GM12878 (cell line): Measurements from ENCODE around the gene CRB1. TPM values are rescaled to one million over a fixed set of nuclear protein-coding genes. Genes with fewer than 3 reads are reported as not detected.

ENCODE experiments used
- ATAC-seq: fragments of 200-7000 bp; cut with Tn5 transposase; 3 replicates; pipeline ENCODE4 v1.9.1; 2020; ENCODE audit warnings: mild to moderate bottlenecking, moderate library complexity
- BruUV-seq: library from RNA; stranded (reverse); fragments of 400-500 nt; replicated peaks from 2 replicates; lab custom pipeline; 2021; lab: Mats Ljungman, UMichigan
- CTCF ChIA-PET: fragments of 300-600 bp; sonication (Branson Sonifier 250); formaldehyde crosslinking; extraction: SDS; loops from one replicate; lab custom pipeline; 2021; ENCODE audit warnings: inconsistent platforms; lab: Yijun Ruan, JAX
- POLR2A ChIA-PET: fragments of 350-600 bp; formaldehyde crosslinking; extraction: SDS; loops from one replicate; lab custom pipeline; 2021; ENCODE audit warnings: inconsistent platforms; lab: Charles Lee
- RAD21 ChIA-PET: fragments of 300-600 bp; sonication (Branson Sonifier 250); formaldehyde crosslinking; loops from one replicate; lab custom pipeline; 2023; ENCODE audit warnings: antibody characterized with exemption; ENCODE audit not compliant: unreplicated experiment; lab: Charles Lee
- SMC1A ChIA-PET: fragments of 300-600 bp; sonication (Branson Sonifier 250); formaldehyde crosslinking; loops from one replicate; lab custom pipeline; 2023; ENCODE audit not compliant: unreplicated experiment, uncharacterized antibody; lab: Charles Lee
- DNase-seq: peaks from one replicate; pipeline ENCODE4 v3.0.0-alpha.2; 2011; ENCODE audit warnings: low read depth, low spot score
- FAIRE-seq: peaks from 3 replicates; lab custom pipeline; 2011; peaks lifted over from hg19 to GRCh38; lab: Jason Lieb, UNC
- H2AFZ ChIP-seq: 2 replicates; pipeline ENCODE4 v1.6.0; 2011; ENCODE audit warnings: low read depth, low read length, control low read depth; ENCODE audit not compliant: control insufficient read depth
- H3K27ac ChIP-seq: 2 replicates; pipeline ENCODE4 v1.5.1; 2011; ENCODE audit warnings: control low read depth; ENCODE audit not compliant: control insufficient read depth, insufficient read depth
- H3K27me3 ChIP-seq, 2 experiments: replicated peaks in 1 of 2; 2 replicates each; pipeline versions ENCODE4 v1.6.0 to v1.6.1; 2011; ENCODE audit warnings: low read length in 1 of 2; ENCODE audit not compliant: control insufficient read depth in 2 of 2, insufficient read depth in 2 of 2
- H3K36me3 ChIP-seq, 2 experiments: 2 replicates each; pipeline ENCODE4 v1.5.1; 2011; ENCODE audit warnings: low read length in 1 of 2; ENCODE audit not compliant: control insufficient read depth in 2 of 2, insufficient read depth in 2 of 2
- H3K4me1 ChIP-seq: 2 replicates; pipeline ENCODE4 v1.6.1; 2011; ENCODE audit warnings: mild to moderate bottlenecking, low read length, moderate library complexity, mixed read lengths; ENCODE audit not compliant: control insufficient read depth, insufficient read depth
- H3K4me2 ChIP-seq: 2 replicates; pipeline ENCODE4 v1.6.0; 2011; ENCODE audit warnings: control low read depth; ENCODE audit not compliant: control insufficient read depth, insufficient read depth
- H3K4me3 ChIP-seq: fragments of 200-600 bp; sonication (generic); 2 replicates; pipeline ENCODE4 v1.5.1; 2016
- H3K79me2 ChIP-seq: 2 replicates; pipeline ENCODE4 v1.6.0; 2011; ENCODE audit warnings: low read length; ENCODE audit not compliant: control insufficient read depth, insufficient read depth
- H3K9ac ChIP-seq: 2 replicates; pipeline ENCODE4 v1.8.0; 2011; ENCODE audit warnings: low read length, control low read depth, mixed read lengths; ENCODE audit not compliant: control insufficient read depth, insufficient read depth
- H3K9me3 ChIP-seq: replicated peaks from 3 replicates; pipeline ENCODE4 v1.5.1; 2011; ENCODE audit warnings: mild to moderate bottlenecking, low read length; ENCODE audit not compliant: control insufficient read depth, insufficient read depth
- H4K20me1 ChIP-seq: 2 replicates; pipeline ENCODE4 v1.6.0; 2011; ENCODE audit not compliant: control insufficient read depth, insufficient read depth
- BCL11A ChIP-seq: IDR thresholded peaks from 2 replicates; pipeline ENCODE4 v1.6.1; 2011; ENCODE audit warnings: low read depth, low read length
- ESRRA ChIP-seq: IDR thresholded peaks from 2 replicates; pipeline ENCODE4 v1.6.1; 2012; ENCODE audit warnings: mild to moderate bottlenecking, low read length, improper control_type of control experiment
- FOXM1 ChIP-seq: IDR thresholded peaks from 2 replicates; pipeline ENCODE4 v1.6.1; 2012; ENCODE audit warnings: low read depth, mild to moderate bottlenecking, inconsistent platforms, low read length, moderate library complexity
- GABPA ChIP-seq: IDR thresholded peaks from 2 replicates; pipeline ENCODE4 v1.6.1; 2014; ENCODE audit warnings: antibody characterized with exemption, low read depth, mild to moderate bottlenecking, inconsistent platforms
- HDAC2 ChIP-seq: fragments of 200-600 bp; sonication (generic); IDR thresholded peaks from 2 replicates; pipeline ENCODE4 v1.6.1; 2017
- LARP7 ChIP-seq: fragments of 450-650 bp; IDR thresholded peaks from 2 replicates; pipeline ENCODE4 v1.6.1; 2017; ENCODE audit warnings: mild to moderate bottlenecking
- MEF2B ChIP-seq: fragments of 450-650 bp; IDR thresholded peaks from 2 replicates; pipeline ENCODE4 v1.6.1; 2018; ENCODE audit warnings: mild to moderate bottlenecking, moderate library complexity; ENCODE audit not compliant: partially characterized antibody, poor library complexity, severe bottlenecking
- NBN ChIP-seq: fragments of 450-650 bp; IDR thresholded peaks from 2 replicates; pipeline ENCODE4 v1.6.1; 2016
- NR2C2 ChIP-seq: IDR thresholded peaks from 2 replicates; pipeline ENCODE4 v1.6.1; 2011; ENCODE audit warnings: borderline replicate concordance, low read depth; ENCODE audit not compliant: control insufficient read depth, insufficient read length
- SIN3A ChIP-seq: IDR thresholded peaks from 2 replicates; pipeline ENCODE4 v1.6.1; 2012; ENCODE audit warnings: low read depth, low read length, improper control_type of control experiment
- SUZ12 ChIP-seq: fragments of 200-600 bp; sonication (generic); IDR thresholded peaks from one replicate; pipeline ENCODE4 v1.6.1; 2018; ENCODE audit warnings: antibody characterized with exemption, mild to moderate bottlenecking; ENCODE audit not compliant: unreplicated experiment
- TAF1 ChIP-seq: IDR thresholded peaks from 2 replicates; pipeline ENCODE4 v1.6.1; 2011; ENCODE audit warnings: mild to moderate bottlenecking, low read depth, low read length, borderline replicate concordance
- WGBS: methylation state at CpG from one replicate; pipeline ENCODE4 v1.1.6; 2016; ENCODE audit warnings: low lambda C conversion rate; ENCODE audit not compliant: insufficient replicate concordance, insufficient coverage; ENCODE audit errors: missing lambda C conversion rate; 5-methylcytosine and 5-hydroxymethylcytosine counted together
- in situ Hi-C: fragments of 300-500 bp; cut with MboI; formaldehyde crosslinking; loops from 9 replicates; pipeline ENCODE4 v1.14.3; 2018; ENCODE audit warnings: mixed read lengths
- intact Hi-C: fragments of 100-400 bp; cut with micrococcal nuclease; formaldehyde crosslinking; loops from one replicate; pipeline ENCODE4 v1.14.2; 2022; ENCODE audit not compliant: unreplicated experiment
- polyA plus RNA-seq, 11 experiments: library from polyadenylated mRNA; depleted of rRNA in 4 of 11; unstranded in 6 of 11; stranded (reverse) in 5 of 11; fragments of >200 nt; fragmentation: Nextera tagmentation in 4 of 11; fragmentation: Illumina TruSeq in 1 of 11; extraction: Ambion mirVana in 4 of 11; extraction: Trizol in 1 of 11; gene quantifications; 1 replicate in 1 of 11; 2 replicates in 10 of 11; pipeline versions ENCODE4 v1.2.1 to v1.2.3, GENCODE V29; 2011 to 2016; ENCODE audit warnings: inconsistent platforms in 2 of 11, missing spikeins in 2 of 11, low read depth in 1 of 11
- total RNA-seq, 4 experiments: library from RNA; depleted of rRNA in 3 of 4; stranded (reverse); fragments of >200 nt in 3 of 4; fragmentation: Illumina TruSeq in 1 of 4; extraction: Trizol in 1 of 4; gene quantifications; 2 replicates each; pipeline versions ENCODE4 v1.2.1 to v1.2.3, GENCODE V29; 2013 to 2021
- TF ChIP-seq, protein P1 (sequence below): fragments of 450-650 bp; IDR thresholded peaks from 2 replicates; pipeline ENCODE4 v1.6.1; 2017; ENCODE audit warnings: mild to moderate bottlenecking, low read depth, inconsistent platforms; ENCODE audit not compliant: poor library complexity, severe bottlenecking
- TF ChIP-seq, protein P2 (sequence below): IDR thresholded peaks from 2 replicates; pipeline ENCODE4 v1.6.1; 2011; ENCODE audit warnings: mild to moderate bottlenecking, low read depth, low read length, moderate library complexity; ENCODE audit not compliant: insufficient replicate concordance

Gene CRB1
- total and polyA plus RNA-seq, 10 of the 15 experiments (the other 5 are each of a cell fraction or from before 2014, with no cell fraction given) = 0.06 to 0.10 (median 0.06) TPM; not detected in 7

DNA sequence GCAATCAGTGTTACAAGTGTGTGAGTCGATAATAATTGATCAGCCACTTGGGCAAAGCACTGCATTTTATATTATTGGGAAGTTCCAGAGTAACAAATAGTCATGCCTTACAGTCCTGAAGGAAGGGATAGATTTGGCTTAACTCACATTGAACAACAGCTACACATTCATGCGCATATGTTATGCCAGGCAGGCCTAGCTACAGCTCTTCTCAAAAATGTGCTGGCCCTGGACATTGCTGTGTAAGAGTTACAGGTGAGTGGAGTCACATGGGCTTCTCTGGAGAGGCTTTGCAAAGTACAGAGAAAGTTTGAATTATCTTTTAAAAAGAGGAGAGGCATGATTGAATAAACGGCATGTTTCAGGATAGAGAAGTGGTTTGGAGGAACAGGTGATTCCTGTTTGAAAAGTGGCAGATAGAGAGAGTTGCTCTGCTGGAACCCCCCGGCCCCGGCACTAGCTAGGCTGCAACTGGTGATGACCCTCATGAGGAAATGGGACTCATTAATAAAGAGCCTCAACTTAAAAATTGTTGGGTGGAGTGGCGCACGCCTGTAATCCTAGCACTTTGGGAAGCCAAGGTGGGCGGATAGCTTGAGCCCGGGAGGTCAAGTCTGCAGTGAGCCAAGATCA lies 200.6 kb downstream of the CRB1 start:
- WGBS = 41% methylated on average over 9 of the region's 9 CpGs
- no peak for FAIRE-seq

DNA sequence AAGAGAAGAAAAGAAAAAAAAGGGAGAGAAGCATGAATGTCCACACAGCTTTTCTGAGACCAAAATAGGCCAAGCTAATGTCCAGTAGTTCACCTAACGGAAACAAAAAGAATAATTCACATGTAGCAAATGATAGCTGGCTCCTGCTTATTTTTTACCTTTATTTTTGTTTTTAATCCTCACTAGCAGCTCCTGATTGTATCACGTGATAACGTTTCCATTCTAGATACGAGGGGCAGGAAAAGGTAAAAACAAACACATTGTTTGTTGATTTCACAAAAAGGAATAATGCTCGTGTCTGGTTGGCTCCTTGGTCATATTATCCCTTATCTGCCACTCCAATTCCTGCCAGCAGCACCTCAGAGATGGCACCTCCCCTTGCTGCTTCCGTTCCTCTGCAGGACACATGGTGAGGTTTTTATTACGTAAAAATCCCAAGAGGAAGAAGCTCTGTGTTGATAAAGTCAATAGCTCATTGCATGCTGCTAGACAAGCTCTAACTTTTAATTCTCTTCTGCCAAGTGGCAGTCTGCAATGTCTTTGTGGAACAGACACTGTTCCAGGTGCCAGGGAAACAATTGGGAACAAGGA lies 201.7 kb downstream of the CRB1 start:
- in situ Hi-C loops = no loop called here
- TF ChIP-seq FOXM1 = no peak
- TF ChIP-seq, protein P1, sequence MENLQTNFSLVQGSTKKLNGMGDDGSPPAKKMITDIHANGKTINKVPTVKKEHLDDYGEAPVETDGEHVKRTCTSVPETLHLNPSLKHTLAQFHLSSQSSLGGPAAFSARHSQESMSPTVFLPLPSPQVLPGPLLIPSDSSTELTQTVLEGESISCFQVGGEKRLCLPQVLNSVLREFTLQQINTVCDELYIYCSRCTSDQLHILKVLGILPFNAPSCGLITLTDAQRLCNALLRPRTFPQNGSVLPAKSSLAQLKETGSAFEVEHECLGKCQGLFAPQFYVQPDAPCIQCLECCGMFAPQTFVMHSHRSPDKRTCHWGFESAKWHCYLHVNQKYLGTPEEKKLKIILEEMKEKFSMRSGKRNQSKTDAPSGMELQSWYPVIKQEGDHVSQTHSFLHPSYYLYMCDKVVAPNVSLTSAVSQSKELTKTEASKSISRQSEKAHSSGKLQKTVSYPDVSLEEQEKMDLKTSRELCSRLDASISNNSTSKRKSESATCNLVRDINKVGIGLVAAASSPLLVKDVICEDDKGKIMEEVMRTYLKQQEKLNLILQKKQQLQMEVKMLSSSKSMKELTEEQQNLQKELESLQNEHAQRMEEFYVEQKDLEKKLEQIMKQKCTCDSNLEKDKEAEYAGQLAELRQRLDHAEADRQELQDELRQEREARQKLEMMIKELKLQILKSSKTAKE = no peak
- no peak for TF ChIP-seq SIN3A
- no peak for TF ChIP-seq SUZ12
- TF ChIP-seq LARP7 = no peak
- no peak for TF ChIP-seq TAF1
- no peak for TF ChIP-seq GABPA
- no peak for TF ChIP-seq BCL11A
- TF ChIP-seq ESRRA = no peak
- no peak for TF ChIP-seq NBN
- no peak for TF ChIP-seq HDAC2

More for the DNA sequence above, 200.6 kb downstream of the CRB1 start:
- ChIA-PET CTCF (no interaction called here), POLR2A (no interaction called here), SMC1A (no interaction called here), RAD21 (interaction anchor here (0.6 kb wide), 1 partner anchor 17 kb away, joined by 4 read pairs; no protein-coding TSS in a partner anchor)
- no peak overlapping the region for H3K4me2 ChIP-seq
- no peak for TF ChIP-seq MEF2B
- TF ChIP-seq, protein P2, sequence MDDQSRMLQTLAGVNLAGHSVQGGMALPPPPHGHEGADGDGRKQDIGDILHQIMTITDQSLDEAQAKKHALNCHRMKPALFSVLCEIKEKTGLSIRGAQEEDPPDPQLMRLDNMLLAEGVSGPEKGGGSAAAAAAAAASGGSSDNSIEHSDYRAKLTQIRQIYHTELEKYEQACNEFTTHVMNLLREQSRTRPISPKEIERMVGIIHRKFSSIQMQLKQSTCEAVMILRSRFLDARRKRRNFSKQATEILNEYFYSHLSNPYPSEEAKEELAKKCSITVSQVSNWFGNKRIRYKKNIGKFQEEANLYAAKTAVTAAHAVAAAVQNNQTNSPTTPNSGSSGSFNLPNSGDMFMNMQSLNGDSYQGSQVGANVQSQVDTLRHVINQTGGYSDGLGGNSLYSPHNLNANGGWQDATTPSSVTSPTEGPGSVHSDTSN = no peak
- no peak for TF ChIP-seq NR2C2
- H3K27me3 ChIP-seq = no peaks in the 10 kb centered on the region
- no peak overlapping the region for H2AFZ ChIP-seq
- no peaks in the 10 kb centered on the region for H3K4me1 ChIP-seq
- no peak overlapping the region for H3K4me3 ChIP-seq
- H4K20me1 ChIP-seq = no peaks in the 10 kb centered on the region
- H3K9me3 ChIP-seq = no peaks in the 10 kb centered on the region
- no peaks in the 10 kb centered on the region for H3K36me3 ChIP-seq
- no peak overlapping the region for H3K9ac ChIP-seq
- DNase-seq (no peak), ATAC-seq (no peak)
- intact Hi-C loops (no loop called here), in situ Hi-C loops (no loop called here)
- no peak overlapping the region for H3K27ac ChIP-seq
- H3K79me2 ChIP-seq = no peaks in the 10 kb centered on the region
- no TSS peak for BruUV-seq

More for the DNA sequence above, 201.7 kb downstream of the CRB1 start:
- H3K4me1 ChIP-seq = no peaks in the 10 kb centered on the region
- no peaks in the 10 kb centered on the region for H4K20me1 ChIP-seq
- H3K9ac ChIP-seq = no peak overlapping the region
- ATAC-seq (no peak), FAIRE-seq (no peak), DNase-seq (no peak)
- POLR2A ChIA-PET = interaction anchor here (0.6 kb wide), 1 partner anchor 10 kb away, joined by 3 read pairs; no protein-coding TSS in a partner anchor
- 6% methylated on average over 7 of the region's 7 CpGs for WGBS
- CTCF ChIA-PET = no interaction called here
- no TSS peak for BruUV-seq
- H3K4me2 ChIP-seq = no peak overlapping the region
- H3K36me3 ChIP-seq = no peaks in the 10 kb centered on the region
- no peak overlapping the region for H2AFZ ChIP-seq
- H3K79me2 ChIP-seq = no peaks in the 10 kb centered on the region
- RAD21 ChIA-PET = no interaction called here
- SMC1A ChIA-PET = no interaction called here
- H3K27ac ChIP-seq = no peak overlapping the region
- no peaks in the 10 kb centered on the region for H3K9me3 ChIP-seq
- H3K4me3 ChIP-seq = no peak overlapping the region
- no peaks in the 10 kb centered on the region for H3K27me3 ChIP-seq
- intact Hi-C loops = no loop called here
